Upper lobe of left lung (tissue), 6 donors: ENCODE measurements around the gene ACACA. TPM values are rescaled to one million over a fixed set of nuclear protein-coding genes. Genes with fewer than 3 reads are reported as not detected.
"Not testable (repeated sequence)": the region's sequence is repeated elsewhere in the genome, so short reads cannot be mapped to it uniquely, and the experiment has no call there.

Experiments used
- ATAC-seq, 2 donors: fragments of 200-7000 bp; cut with Tn5 transposase; one replicate each; pipeline ENCODE4 v1.9.1; 2022; ENCODE audit warnings: mild to moderate bottlenecking in 2 of 2, moderate library complexity in 2 of 2; ENCODE audit not compliant: low FRiP score in 2 of 2
- DNase-seq, 2 donors: peaks; one replicate each; pipeline ENCODE4 v3.0.0-alpha.2; 2019 to 2020
- H3K27ac ChIP-seq, 4 donors: fragments of 200-600 bp; sonication (generic); one replicate each; pipeline ENCODE4 v1.5.1; 2016 to 2019
- H3K27me3 ChIP-seq, 4 donors: fragments of 200-600 bp; sonication (generic); one replicate each; pipeline ENCODE4 v1.5.1; 2017 to 2019
- H3K36me3 ChIP-seq, 4 donors: fragments of 200-600 bp; sonication (generic); one replicate each; pipeline ENCODE4 v1.5.1; 2016 to 2019
- H3K4me1 ChIP-seq, 4 donors: fragments of 200-600 bp; sonication (generic); one replicate each; pipeline ENCODE4 v1.5.1; 2018 to 2019
- H3K4me3 ChIP-seq, 4 donors: fragments of 200-600 bp; sonication (generic); one replicate each; pipeline ENCODE4 v1.5.1; 2017 to 2019; ENCODE audit warnings: mild to moderate bottlenecking in 2 of 4, moderate library complexity in 1 of 4
- H3K9me3 ChIP-seq, 4 donors: fragments of 200-600 bp; sonication (generic); one replicate each; pipeline ENCODE4 v1.5.1; 2018 to 2019
- CTCF ChIP-seq, 6 experiments: fragments of 450-650 bp in 4 of 6; fragments of 200-600 bp in 2 of 6; sonication (generic) in 2 of 6; IDR thresholded peaks; one replicate each; pipeline ENCODE4 v1.5.1; 2016 to 2019; ENCODE audit warnings: antibody characterized with exemption in 6 of 6
- EP300 ChIP-seq, 4 donors: sonication (generic); formaldehyde crosslinking; IDR thresholded peaks; one replicate each; pipeline ENCODE4 v1.5.1; 2017; ENCODE audit warnings: antibody characterized with exemption in 4 of 4, control low read depth in 2 of 4
- POLR2A ChIP-seq, 4 donors: fragments of 450-650 bp; IDR thresholded peaks; one replicate each; pipeline ENCODE4 v1.5.1; 2016 to 2017; ENCODE audit warnings: antibody characterized with exemption in 4 of 4, mild to moderate bottlenecking in 2 of 4
- POLR2AphosphoS5 ChIP-seq, 2 donors: sonication (generic); formaldehyde crosslinking; IDR thresholded peaks; one replicate each; pipeline ENCODE4 v1.5.1; 2017; ENCODE audit warnings: antibody characterized with exemption in 2 of 2
- WGBS, 2 donors: methylation state at CpG; one replicate each; pipeline ENCODE4 v1.1.5; 2017 to 2018; 5-methylcytosine and 5-hydroxymethylcytosine counted together
- total RNA-seq, 6 donors: library from RNA; depleted of rRNA in 4 of 6; stranded (reverse); fragments of >200 nt in 4 of 6; gene quantifications; one replicate each; pipeline versions ENCODE4 v1.1.0 to v1.2.1, GENCODE V29; 2016 to 2021
- donor health status: DM: no; HTN: no; CAD: no; lungs with moderate emphysema.
- donor health status: DM: no; HTN: yes; CAD: no; lungs with severe emphysema.

ACACA gene
- total RNA-seq, 6 donors from 2014 or later, result 55.7 to 129 (median 91.9) TPM

- not testable (repeated sequence) for H3K27me3 ChIP-seq, H3K36me3 ChIP-seq, H3K9me3 ChIP-seq
- TF ChIP-seq POLR2A (IDR thresholded peaks at IDR 0.05), result peak in 1 of 4 donors; percentile 14
- TF ChIP-seq EP300 (IDR thresholded peaks at IDR 0.05), result peak in 1 of 4 donors; percentile 38
- WGBS, 2 donors, result 71 to 78% methylated on average over 12 of the region's 12 CpGs
- Histone ChIP-seq H3K4me1 (peaks cover 7 to 42% (median 22%) of the 10 kb centered on the region in 4 donors), H3K27ac (peak overlapping the region; percentile 39 to 92 (median 84)), H3K4me3 (peak overlapping the region in 3 of 4 donors; percentile 98)
- ATAC-seq (peak in 1 of 2 donors; percentile 45), DNase-seq (peak in 1 of 2 donors; percentile 43)
Measured at GRCh38 chr17:37356796-37357569, 49.7 kb downstream of the ACACA start.

GRCh38 chr17:37346863-37347402, 59.7 kb downstream of the ACACA start:
- not testable (repeated sequence) for H3K27me3 ChIP-seq, H3K4me3 ChIP-seq, H3K27ac ChIP-seq, H3K9me3 ChIP-seq, ATAC-seq, H3K4me1 ChIP-seq, DNase-seq, H3K36me3 ChIP-seq
- WGBS, 2 donors, result 95 to 96% methylated on average over 8 of the region's 8 CpGs

- no peak overlapping the region for H3K27ac ChIP-seq
- ATAC-seq (no peak), DNase-seq (no peak)
- no peaks in the 10 kb centered on the region for H3K9me3 ChIP-seq
- WGBS, 2 donors, result 94 to 99% methylated on average over 4 of the region's 4 CpGs
- no peaks in the 10 kb centered on the region for H3K27me3 ChIP-seq
- TF ChIP-seq POLR2AphosphoS5 (IDR thresholded peaks at IDR 0.05) (no peak), CTCF (IDR thresholded peaks at IDR 0.05) (no peak), POLR2A (IDR thresholded peaks at IDR 0.05) (no peak), EP300 (IDR thresholded peaks at IDR 0.05) (no peak)
- H3K4me1 ChIP-seq, result no peaks in the 10 kb centered on the region
- H3K36me3 ChIP-seq, result peaks cover 0 to 5% (median 0%) of the 10 kb centered on the region in 4 donors
- H3K4me3 ChIP-seq, result no peak overlapping the region
Measured at GRCh38 chr17:37344519-37344918, 62.1 kb downstream of the ACACA start.

- 50 to 97% methylated on average over 2 of the region's 2 CpGs for WGBS, 2 donors
- ATAC-seq, result no peak
Measured at GRCh38 chr17:37342589-37342988, 64.0 kb downstream of the ACACA start.

GRCh38 chr17:37340804-37341203, 65.8 kb downstream of the ACACA start:
- TF ChIP-seq EP300 (IDR thresholded peaks at IDR 0.05) (no peak), CTCF (IDR thresholded peaks at IDR 0.05) (no peak), POLR2A (IDR thresholded peaks at IDR 0.05) (no peak), POLR2AphosphoS5 (IDR thresholded peaks at IDR 0.05) (no peak)
- 91 to 93% methylated on average over 2 of the region's 2 CpGs for WGBS, 2 donors
- Histone ChIP-seq H3K4me1 (peaks cover 0 to 8% (median 0%) of the 10 kb centered on the region in 4 donors), H3K9me3 (no peaks in the 10 kb centered on the region), H3K36me3 (peaks cover 0 to 3% (median 1%) of the 10 kb centered on the region in 4 donors), H3K4me3 (no peak overlapping the region), H3K27ac (no peak overlapping the region), H3K27me3 (no peaks in the 10 kb centered on the region)
- ATAC-seq, result no peak
- no peak for DNase-seq

More at GRCh38 chr17:37342589-37342988, 64.0 kb downstream of the ACACA start:
- H3K27ac ChIP-seq, result no peak overlapping the region
- H3K4me3 ChIP-seq, result no peak overlapping the region
- peaks cover 0 to 5% (median 0%) of the 10 kb centered on the region in 4 donors for H3K36me3 ChIP-seq
- no peak for DNase-seq
- H3K9me3 ChIP-seq, result no peaks in the 10 kb centered on the region
- no peak for TF ChIP-seq CTCF (IDR thresholded peaks at IDR 0.05)
- TF ChIP-seq POLR2A (IDR thresholded peaks at IDR 0.05), result no peak
- TF ChIP-seq EP300 (IDR thresholded peaks at IDR 0.05), result no peak
- TF ChIP-seq POLR2AphosphoS5 (IDR thresholded peaks at IDR 0.05), result no peak
- H3K4me1 ChIP-seq, result peaks cover 0 to 8% (median 0%) of the 10 kb centered on the region in 4 donors
- no peaks in the 10 kb centered on the region for H3K27me3 ChIP-seq
